Right atrium auricular region (tissue), 2 donors: Measurements from ENCODE around the gene CPD. TPM values are rescaled to one million over a fixed set of nuclear protein-coding genes. Genes with fewer than 3 reads are reported as not detected.

Experiments used
- DNase-seq: peaks from one replicate; pipeline ENCODE4 v3.0.0-alpha.2; 2019; ENCODE audit warnings: low spot score
- H3K27ac ChIP-seq, 2 donors: fragments of 200-600 bp; sonication (generic); 1 replicate in 1 of 2; 2 replicates in 1 of 2; pipeline ENCODE4 v1.5.1; 2016 to 2019
- H3K27me3 ChIP-seq, 2 donors: fragments of 200-600 bp; sonication (generic); one replicate each; pipeline versions ENCODE4 v1.5.1 to v1.6.0; 2017 to 2019
- H3K36me3 ChIP-seq: fragments of 200-600 bp; sonication (generic); one replicate; pipeline ENCODE4 v1.5.1; 2016
- H3K4me1 ChIP-seq, 2 donors: fragments of 200-600 bp; sonication (generic); one replicate each; pipeline versions ENCODE4 v1.5.1 to v1.6.0; 2017 to 2019
- H3K4me3 ChIP-seq, 2 donors: fragments of 200-600 bp; sonication (generic); 1 replicate in 1 of 2; 2 replicates in 1 of 2; pipeline ENCODE4 v1.5.1; 2017 to 2019; ENCODE audit warnings: mild to moderate bottlenecking in 1 of 2, moderate library complexity in 1 of 2
- H3K9me3 ChIP-seq, 2 donors: fragments of 200-600 bp; sonication (generic); one replicate each; pipeline ENCODE4 v1.5.1; 2019
- total RNA-seq, 2 donors: library from RNA; depleted of rRNA; stranded (reverse); fragments of >200 nt; gene quantifications; one replicate each; pipeline ENCODE4 v1.1.0, GENCODE V29; 2016
- TF ChIP-seq, protein P1 (sequence below), 2 donors: fragments of 200-600 bp; sonication (generic); IDR thresholded peaks; one replicate each; pipeline ENCODE4 v1.5.1; 2019; ENCODE audit warnings: antibody characterized with exemption in 2 of 2

Gene CPD
- total RNA-seq, 2 donors from 2014 or later: 41.3 to 44.1 TPM

GRCh38 chr17:30506481-30506880 lies 127.8 kb downstream of the CPD start:
- TF ChIP-seq, protein P1, sequence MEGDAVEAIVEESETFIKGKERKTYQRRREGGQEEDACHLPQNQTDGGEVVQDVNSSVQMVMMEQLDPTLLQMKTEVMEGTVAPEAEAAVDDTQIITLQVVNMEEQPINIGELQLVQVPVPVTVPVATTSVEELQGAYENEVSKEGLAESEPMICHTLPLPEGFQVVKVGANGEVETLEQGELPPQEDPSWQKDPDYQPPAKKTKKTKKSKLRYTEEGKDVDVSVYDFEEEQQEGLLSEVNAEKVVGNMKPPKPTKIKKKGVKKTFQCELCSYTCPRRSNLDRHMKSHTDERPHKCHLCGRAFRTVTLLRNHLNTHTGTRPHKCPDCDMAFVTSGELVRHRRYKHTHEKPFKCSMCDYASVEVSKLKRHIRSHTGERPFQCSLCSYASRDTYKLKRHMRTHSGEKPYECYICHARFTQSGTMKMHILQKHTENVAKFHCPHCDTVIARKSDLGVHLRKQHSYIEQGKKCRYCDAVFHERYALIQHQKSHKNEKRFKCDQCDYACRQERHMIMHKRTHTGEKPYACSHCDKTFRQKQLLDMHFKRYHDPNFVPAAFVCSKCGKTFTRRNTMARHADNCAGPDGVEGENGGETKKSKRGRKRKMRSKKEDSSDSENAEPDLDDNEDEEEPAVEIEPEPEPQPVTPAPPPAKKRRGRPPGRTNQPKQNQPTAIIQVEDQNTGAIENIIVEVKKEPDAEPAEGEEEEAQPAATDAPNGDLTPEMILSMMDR (IDR thresholded peaks at IDR 0.05): no peak
- Histone ChIP-seq H3K27ac (no peak overlapping the region), H3K36me3 (peaks cover 30% of the 10 kb centered on the region), H3K4me3 (no peak overlapping the region), H3K4me1 (no peaks in the 10 kb centered on the region), H3K27me3 (no peaks in the 10 kb centered on the region), H3K9me3 (no peaks in the 10 kb centered on the region)
- DNase-seq: no peak

DNA sequence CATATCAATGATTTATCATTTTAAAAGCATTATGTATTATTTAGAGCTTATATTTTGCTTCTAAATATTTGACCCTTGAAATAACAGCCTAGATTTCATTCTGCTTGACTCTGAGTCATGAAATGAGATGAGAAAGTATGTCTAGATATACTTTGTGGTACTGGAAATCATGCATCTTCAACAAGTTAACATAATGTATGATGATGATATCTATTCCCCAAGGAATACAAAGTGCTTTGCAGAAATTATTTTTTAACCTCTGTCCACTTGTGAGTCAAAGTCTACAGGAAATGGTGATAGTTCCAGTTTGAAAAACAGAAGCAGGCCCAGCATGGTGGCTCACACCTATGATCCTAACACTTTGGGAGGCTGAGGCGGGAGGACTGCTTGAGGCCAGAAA lies 134.6 kb downstream of the CPD start:
- Histone ChIP-seq H3K9me3 (no peaks in the 10 kb centered on the region), H3K4me1 (peaks cover 0 to 9% of the 10 kb centered on the region in 2 donors), H3K36me3 (peaks cover 9% of the 10 kb centered on the region), H3K27me3 (no peaks in the 10 kb centered on the region), H3K27ac (no peak overlapping the region), H3K4me3 (no peak overlapping the region)
- DNase-seq: no peak
- TF ChIP-seq, protein P1 (IDR thresholded peaks at IDR 0.05): no peak

DNA sequence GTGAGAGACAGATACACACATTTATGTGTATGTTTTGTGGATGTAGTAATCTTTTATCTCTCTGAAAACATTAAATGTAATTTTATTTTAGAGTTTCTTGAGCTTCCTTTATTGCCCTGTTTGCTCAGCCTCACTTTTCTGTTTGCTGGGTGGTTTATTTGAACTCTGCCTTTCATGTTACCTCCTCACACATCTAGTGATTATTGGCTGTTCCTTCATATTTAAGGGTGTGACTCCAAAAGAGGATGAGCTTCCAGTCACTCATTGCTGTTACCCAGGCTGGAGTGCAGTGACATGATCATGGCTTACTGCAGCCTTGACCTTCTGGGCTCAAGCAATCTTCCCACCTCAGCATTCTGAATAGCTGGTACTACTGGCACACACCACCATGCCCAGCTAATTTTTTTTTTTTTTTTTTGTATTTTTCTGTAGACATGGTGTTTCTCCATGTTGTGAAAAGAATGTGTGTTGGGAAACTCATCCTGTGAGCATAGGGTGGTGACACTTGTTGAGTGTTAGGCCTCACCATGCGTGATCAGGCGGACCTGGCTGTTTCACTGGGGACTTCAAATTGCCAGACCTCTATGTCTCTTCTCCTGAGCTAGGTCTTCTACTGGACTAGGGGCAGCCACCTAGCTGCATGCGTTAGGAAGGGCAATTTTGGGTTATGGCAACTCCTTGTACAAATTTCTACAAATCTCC lies 136.3 kb downstream of the CPD start:
- TF ChIP-seq, protein P1 (IDR thresholded peaks at IDR 0.05): no peak
- H3K4me3 ChIP-seq: no peak overlapping the region
- H3K27me3 ChIP-seq: no peaks in the 10 kb centered on the region
- no peak overlapping the region for H3K27ac ChIP-seq
- H3K4me1 ChIP-seq: peaks cover 0 to 17% of the 10 kb centered on the region in 2 donors
- H3K36me3 ChIP-seq: peaks cover 9% of the 10 kb centered on the region
- H3K9me3 ChIP-seq: no peaks in the 10 kb centered on the region
- DNase-seq: no peak

DNA sequence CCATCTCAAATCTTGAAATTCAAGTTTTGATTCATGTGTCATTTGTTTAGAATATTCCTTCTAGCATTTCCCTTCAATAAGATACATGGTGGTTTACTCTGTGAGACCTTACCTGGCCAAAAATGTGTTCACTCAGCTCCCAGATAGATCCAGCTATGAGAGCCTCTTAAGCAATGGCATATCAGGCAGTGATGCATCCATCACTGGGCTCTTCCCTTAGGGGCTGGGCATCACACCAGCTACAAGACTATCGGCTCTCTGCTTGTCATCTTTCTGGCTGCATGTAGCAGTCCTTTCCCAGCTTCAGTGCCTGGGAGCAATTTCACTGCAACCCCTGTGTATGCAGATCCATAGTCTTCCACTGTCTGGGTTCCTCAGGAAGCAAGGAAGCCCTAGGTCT lies 139.1 kb downstream of the CPD start:
- no peak for DNase-seq
- no peak overlapping the region for H3K4me3 ChIP-seq
- TF ChIP-seq, protein P1 (IDR thresholded peaks at IDR 0.05): no peak
- no peak overlapping the region for H3K27ac ChIP-seq
- peaks cover 0 to 17% of the 10 kb centered on the region in 2 donors for H3K4me1 ChIP-seq
- no peaks in the 10 kb centered on the region for H3K27me3 ChIP-seq
- H3K36me3 ChIP-seq: peaks cover 29% of the 10 kb centered on the region
- no peaks in the 10 kb centered on the region for H3K9me3 ChIP-seq

- peaks cover 26% of the 10 kb centered on the region for H3K36me3 ChIP-seq
- no peak for DNase-seq
- TF ChIP-seq, protein P1 (IDR thresholded peaks at IDR 0.05): no peak
- no peak overlapping the region for H3K4me3 ChIP-seq
- peaks cover 0 to 17% of the 10 kb centered on the region in 2 donors for H3K4me1 ChIP-seq
- H3K9me3 ChIP-seq: no peaks in the 10 kb centered on the region
- peak overlapping the region; percentile 15 to 31 for H3K27ac ChIP-seq
- H3K27me3 ChIP-seq: no peaks in the 10 kb centered on the region
Measured at GRCh38 chr17:30519166-30519565, 140.4 kb downstream of the CPD start.

Other genes with a start within 250 kb of the CPD start
- gene SLC6A4, start 143.2 kb upstream of the CPD start, total RNA-seq: 1 to 10 TPM; 2.0 to 7.0 TPM
- gene BLMH, start 87.0 kb upstream of the CPD start, total RNA-seq: 10 to 100 TPM; 10.8 to 13.9 TPM
- not detected for gene TMIGD1, start 44.9 kb upstream of the CPD start, total RNA-seq
- 10 to 100 TPM; 25.2 to 33.5 TPM for gene GOSR1, start 98.5 kb downstream of the CPD start, total RNA-seq